HepG2 (cell line): ENCODE data around the gene BCAT1.

Experiments used
- CCDC6 ChIP-seq: sonication (generic); formaldehyde crosslinking; IDR thresholded peaks from 2 replicates; pipeline ENCODE4 v1.8.1; 2022; ENCODE audit warnings: mild to moderate bottlenecking, missing genetic modification reagents, moderate library complexity
- EHMT2 ChIP-seq: fragments of 200-600 bp; sonication (generic); IDR thresholded peaks from 2 replicates; pipeline ENCODE4 v1.7.0; 2017; ENCODE audit warnings: antibody characterized with exemption, low read depth, low read length, borderline replicate concordance
- POLR2A ChIP-seq, 2 experiments: IDR thresholded peaks; 2 replicates each; pipeline ENCODE4 v1.6.1; 2011; ENCODE audit warnings: low read depth in 2 of 2, low read length in 2 of 2, mild to moderate bottlenecking in 1 of 2, moderate library complexity in 1 of 2; ENCODE audit not compliant: insufficient read depth in 1 of 2
- RERE ChIP-seq: IDR thresholded peaks from 2 replicates; pipeline ENCODE4 v1.6.1; 2016; ENCODE audit warnings: low read depth, missing genetic modification reagents, missing compliant biosample characterization
- U2AF2 ChIP-seq: fragments of 200-400 bp; formaldehyde crosslinking; IDR thresholded peaks from 2 replicates; pipeline ENCODE4 v1.6.1; 2017; ENCODE audit warnings: low read depth, mild to moderate bottlenecking, low read length
- ZNF329 ChIP-seq: sonication (generic); formaldehyde crosslinking; IDR thresholded peaks from 2 replicates; pipeline ENCODE4 v1.9.0; 2021; ENCODE audit warnings: low read depth, mild to moderate bottlenecking, missing genetic modification reagents
- TF ChIP-seq, protein P1 (sequence below): sonication (generic); formaldehyde crosslinking; IDR thresholded peaks from 2 replicates; pipeline ENCODE4 v1.5.0; 2020; ENCODE audit warnings: mild to moderate bottlenecking, missing genetic modification reagents, moderate library complexity
- TF ChIP-seq, protein P2 (sequence below): sonication (generic); formaldehyde crosslinking; conservative IDR thresholded peaks from 2 replicates; pipeline ENCODE4 v1.5.0; 2020; ENCODE audit warnings: missing genetic modification reagents

- no peak for TF ChIP-seq ZNF329
- TF ChIP-seq, protein P1, sequence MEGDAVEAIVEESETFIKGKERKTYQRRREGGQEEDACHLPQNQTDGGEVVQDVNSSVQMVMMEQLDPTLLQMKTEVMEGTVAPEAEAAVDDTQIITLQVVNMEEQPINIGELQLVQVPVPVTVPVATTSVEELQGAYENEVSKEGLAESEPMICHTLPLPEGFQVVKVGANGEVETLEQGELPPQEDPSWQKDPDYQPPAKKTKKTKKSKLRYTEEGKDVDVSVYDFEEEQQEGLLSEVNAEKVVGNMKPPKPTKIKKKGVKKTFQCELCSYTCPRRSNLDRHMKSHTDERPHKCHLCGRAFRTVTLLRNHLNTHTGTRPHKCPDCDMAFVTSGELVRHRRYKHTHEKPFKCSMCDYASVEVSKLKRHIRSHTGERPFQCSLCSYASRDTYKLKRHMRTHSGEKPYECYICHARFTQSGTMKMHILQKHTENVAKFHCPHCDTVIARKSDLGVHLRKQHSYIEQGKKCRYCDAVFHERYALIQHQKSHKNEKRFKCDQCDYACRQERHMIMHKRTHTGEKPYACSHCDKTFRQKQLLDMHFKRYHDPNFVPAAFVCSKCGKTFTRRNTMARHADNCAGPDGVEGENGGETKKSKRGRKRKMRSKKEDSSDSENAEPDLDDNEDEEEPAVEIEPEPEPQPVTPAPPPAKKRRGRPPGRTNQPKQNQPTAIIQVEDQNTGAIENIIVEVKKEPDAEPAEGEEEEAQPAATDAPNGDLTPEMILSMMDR: no peak
- TF ChIP-seq EHMT2: no peak
- TF ChIP-seq RERE (CRISPR knock-in tag): no peak
- no peak for TF ChIP-seq U2AF2
- TF ChIP-seq POLR2A (IDR thresholded peaks at IDR 0.05; ENCODE audit: insufficient read depth in 1 of 2, low read depth in 2 of 2, low read length in 2 of 2): no peak
- no peak for TF ChIP-seq CCDC6 (CRISPR knock-in tag)
- TF ChIP-seq, protein P2, sequence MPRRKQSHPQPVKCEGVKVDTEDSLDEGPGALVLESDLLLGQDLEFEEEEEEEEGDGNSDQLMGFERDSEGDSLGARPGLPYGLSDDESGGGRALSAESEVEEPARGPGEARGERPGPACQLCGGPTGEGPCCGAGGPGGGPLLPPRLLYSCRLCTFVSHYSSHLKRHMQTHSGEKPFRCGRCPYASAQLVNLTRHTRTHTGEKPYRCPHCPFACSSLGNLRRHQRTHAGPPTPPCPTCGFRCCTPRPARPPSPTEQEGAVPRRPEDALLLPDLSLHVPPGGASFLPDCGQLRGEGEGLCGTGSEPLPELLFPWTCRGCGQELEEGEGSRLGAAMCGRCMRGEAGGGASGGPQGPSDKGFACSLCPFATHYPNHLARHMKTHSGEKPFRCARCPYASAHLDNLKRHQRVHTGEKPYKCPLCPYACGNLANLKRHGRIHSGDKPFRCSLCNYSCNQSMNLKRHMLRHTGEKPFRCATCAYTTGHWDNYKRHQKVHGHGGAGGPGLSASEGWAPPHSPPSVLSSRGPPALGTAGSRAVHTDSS (CRISPR knock-in tag): no peak
Observed at GRCh38 chr12:24788886-24789285, 160.0 kb downstream of the BCAT1 start.
